Upper lobe of left lung (tissue), 6 donors: Measurements from ENCODE around the gene FOLH1. TPM values are rescaled to one million over a fixed set of nuclear protein-coding genes. Genes with fewer than 3 reads are reported as not detected.

ENCODE experiments used
- total RNA-seq, 6 donors: library from RNA; depleted of rRNA in 4 of 6; stranded (reverse); fragments of >200 nt in 4 of 6; gene quantifications; one replicate each; pipeline versions ENCODE4 v1.1.0 to v1.2.1, GENCODE V29; 2016 to 2021
- donor health status: DM: no; HTN: no; CAD: no; lungs with moderate emphysema.
- donor health status: DM: no; HTN: yes; CAD: no; lungs with severe emphysema.

Gene FOLH1
- total RNA-seq, 6 donors from 2014 or later, result 0.39 to 2.9 (median 1.8) TPM; not detected in 1

Other genes starting within 250 kb of the FOLH1 start
- gene TRIM51G, start 224.7 kb downstream of the FOLH1 start, total RNA-seq, result not detected
- not detected for gene TRIM49B, start 179.8 kb downstream of the FOLH1 start, total RNA-seq
- not detected for gene TRIM64C, start 149.5 kb downstream of the FOLH1 start, total RNA-seq